ENCODE results near the gene MCCC2. TPM values are rescaled to one million over a fixed set of nuclear protein-coding genes. Genes with fewer than 3 reads are reported as not detected.

The MCCC2 gene
- total and polyA plus RNA-seq, 12 donors, result 24.0 to 135 (median 79.5) TPM

- H3K4me3 ChIP-seq, result no peak overlapping the region
- H3K36me3 ChIP-seq (replicated peaks in 1 of 2), result peaks cover 0 to 36% of the 10 kb centered on the region in 2 donors
- H3K9me3 ChIP-seq (replicated peaks in 1 of 3), result no peaks in the 10 kb centered on the region
- H3K4me1 ChIP-seq (replicated peaks in 1 of 2), result no peaks in the 10 kb centered on the region
- no peak for TF ChIP-seq POLR2A (IDR thresholded peaks at IDR 0.05)
- TF ChIP-seq, protein P1, sequence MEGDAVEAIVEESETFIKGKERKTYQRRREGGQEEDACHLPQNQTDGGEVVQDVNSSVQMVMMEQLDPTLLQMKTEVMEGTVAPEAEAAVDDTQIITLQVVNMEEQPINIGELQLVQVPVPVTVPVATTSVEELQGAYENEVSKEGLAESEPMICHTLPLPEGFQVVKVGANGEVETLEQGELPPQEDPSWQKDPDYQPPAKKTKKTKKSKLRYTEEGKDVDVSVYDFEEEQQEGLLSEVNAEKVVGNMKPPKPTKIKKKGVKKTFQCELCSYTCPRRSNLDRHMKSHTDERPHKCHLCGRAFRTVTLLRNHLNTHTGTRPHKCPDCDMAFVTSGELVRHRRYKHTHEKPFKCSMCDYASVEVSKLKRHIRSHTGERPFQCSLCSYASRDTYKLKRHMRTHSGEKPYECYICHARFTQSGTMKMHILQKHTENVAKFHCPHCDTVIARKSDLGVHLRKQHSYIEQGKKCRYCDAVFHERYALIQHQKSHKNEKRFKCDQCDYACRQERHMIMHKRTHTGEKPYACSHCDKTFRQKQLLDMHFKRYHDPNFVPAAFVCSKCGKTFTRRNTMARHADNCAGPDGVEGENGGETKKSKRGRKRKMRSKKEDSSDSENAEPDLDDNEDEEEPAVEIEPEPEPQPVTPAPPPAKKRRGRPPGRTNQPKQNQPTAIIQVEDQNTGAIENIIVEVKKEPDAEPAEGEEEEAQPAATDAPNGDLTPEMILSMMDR (IDR thresholded peaks at IDR 0.05), result no peak
- intact Hi-C loops (cut with DNase I), result no loop called here
- no peak overlapping the region for H3K27ac ChIP-seq
- H3K27me3 ChIP-seq, result no peaks in the 10 kb centered on the region
- WGBS, 4 donors, result 89 to 93% (median 91%) methylated on average over 3 of the region's 3 CpGs
- DNase-seq, result no peak
These were observed 64.4 kb downstream of the MCCC2 start for GRCh38 chr5:71651579-71651978.

GRCh38 chr5:71652349-71652748 is 65.2 kb downstream of the MCCC2 start:
- H3K4me3 ChIP-seq, result no peak overlapping the region
- TF ChIP-seq POLR2A (IDR thresholded peaks at IDR 0.05), result no peak
- TF ChIP-seq, protein P1 (IDR thresholded peaks at IDR 0.05), result no peak
- intact Hi-C loops (cut with DNase I), result no loop called here
- no peak for DNase-seq
- H3K4me1 ChIP-seq (replicated peaks in 1 of 2), result no peaks in the 10 kb centered on the region
- no peaks in the 10 kb centered on the region for H3K9me3 ChIP-seq (replicated peaks in 1 of 3)
- peaks cover 0 to 37% of the 10 kb centered on the region in 2 donors for H3K36me3 ChIP-seq (replicated peaks in 1 of 2)
- no peaks in the 10 kb centered on the region for H3K27me3 ChIP-seq
- WGBS, 4 donors, result 62 to 85% (median 64%) methylated on average over 3 of the region's 3 CpGs
- H3K27ac ChIP-seq, result no peak overlapping the region

DNA sequence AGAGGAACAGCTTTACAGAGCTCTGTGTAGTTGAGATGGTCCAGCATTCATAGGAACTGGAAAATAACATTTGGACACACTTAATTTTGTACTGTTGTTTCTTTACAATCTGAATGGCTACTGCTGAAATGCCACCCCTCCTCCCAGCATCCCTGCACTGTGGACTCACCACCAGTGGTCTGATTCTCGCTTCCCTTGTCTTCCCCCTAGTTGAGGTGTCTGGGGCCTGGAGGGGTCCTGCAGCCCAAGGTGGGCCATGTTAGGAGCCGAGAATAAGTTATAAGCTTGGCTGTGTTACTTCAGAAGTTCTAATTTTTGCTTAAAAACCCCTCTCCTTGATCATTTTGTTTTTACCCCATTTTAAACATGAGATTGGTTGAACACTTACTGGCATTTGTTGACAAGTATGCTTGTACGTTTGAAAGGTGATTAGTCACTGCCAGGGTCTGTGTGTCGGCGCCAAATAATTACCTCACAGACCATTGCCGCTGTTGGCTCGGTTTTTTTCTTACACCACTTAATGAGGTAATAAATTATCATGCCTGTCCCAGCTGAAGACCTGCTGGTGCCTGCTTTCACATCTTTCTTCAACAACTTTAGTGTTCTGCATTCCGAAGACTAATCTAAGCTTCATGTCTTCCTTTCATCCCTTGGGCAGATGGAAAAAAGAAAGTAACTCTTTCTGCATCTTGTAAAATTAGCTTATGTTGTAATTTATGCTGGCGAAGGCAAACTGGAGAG is 65.8 kb downstream of the MCCC2 start:
- no peak for TF ChIP-seq POLR2A (IDR thresholded peaks at IDR 0.05)
- TF ChIP-seq, protein P1 (IDR thresholded peaks at IDR 0.05), result no peak
- Histone ChIP-seq H3K27ac (no peak overlapping the region), H3K27me3 (no peaks in the 10 kb centered on the region), H3K4me1 (replicated peaks in 1 of 2) (no peaks in the 10 kb centered on the region), H3K4me3 (no peak overlapping the region), H3K9me3 (replicated peaks in 1 of 3) (no peaks in the 10 kb centered on the region), H3K36me3 (replicated peaks in 1 of 2) (peaks cover 0 to 43% of the 10 kb centered on the region in 2 donors)
- intact Hi-C loops (cut with DNase I), result no loop called here
- WGBS, 4 donors, result 62 to 79% (median 70%) methylated on average over 9 of the region's 9 CpGs
- no peak for DNase-seq

GRCh38 chr5:71658916-71659662 is 71.9 kb downstream of the MCCC2 start:
- H3K9me3 ChIP-seq (replicated peaks in 1 of 3), result no peaks in the 10 kb centered on the region
- H3K4me1 ChIP-seq (replicated peaks in 1 of 2), result no peaks in the 10 kb centered on the region
- H3K4me3 ChIP-seq, result no peak overlapping the region
- H3K27ac ChIP-seq, result no peak overlapping the region
- H3K36me3 ChIP-seq (replicated peaks in 1 of 2), result peaks cover 0 to 11% of the 10 kb centered on the region in 2 donors
- DNase-seq, result no peak
- 82 to 88% (median 85%) methylated on average over 3 of the region's 3 CpGs for WGBS, 4 donors
- H3K27me3 ChIP-seq, result no peaks in the 10 kb centered on the region
- intact Hi-C loops (cut with DNase I), result no loop called here
- TF ChIP-seq, protein P1 (IDR thresholded peaks at IDR 0.05), result peak in 2 of 6 experiments; percentile 13 to 15
- TF ChIP-seq POLR2A (IDR thresholded peaks at IDR 0.05), result no peak
